NOMO-1 treated with dmso at 0.1 percent for 144 hours (cell line): Measurements from ENCODE around the gene PLGRKT.
"Not testable (repeated sequence)": the region's sequence is repeated elsewhere in the genome, so short reads cannot be mapped to it uniquely, and the experiment has no call there.

Source experiments
- DNase-seq: peaks from one replicate; lab custom pipeline; 2025; ENCODE audit not compliant: unreplicated experiment; lab: John Stamatoyannopoulos, UW

The PLGRKT gene

GRCh38 chr9:5437254-5438216 is at the start of gene PLGRKT:
Gene PLGRKT (minus strand): TSS chr9:5437925. CDS start chr9:5431977, 5,948 bp downstream.
- DNase-seq: peak; percentile 61

- DNase-seq: no peak
These were observed 49.3 kb upstream of the PLGRKT start for GRCh38 chr9:5486988-5487387.

- DNase-seq: no peak
These were observed 47.8 kb upstream of the PLGRKT start for GRCh38 chr9:5485378-5486085.

- no peak for DNase-seq
These were observed 45.6 kb upstream of the PLGRKT start for GRCh38 chr9:5483306-5483705.

GRCh38 chr9:5482194-5482593 is 44.5 kb upstream of the PLGRKT start:
- no peak for DNase-seq

GRCh38 chr9:5481322-5482040 is 43.8 kb upstream of the PLGRKT start:
- no peak for DNase-seq

- DNase-seq: no peak
These were observed 43.2 kb upstream of the PLGRKT start for GRCh38 chr9:5480919-5481318.

GRCh38 chr9:5479994-5480694 is 42.4 kb upstream of the PLGRKT start:
- DNase-seq: no peak

GRCh38 chr9:5478206-5478605 is 40.5 kb upstream of the PLGRKT start:
- no peak for DNase-seq

GRCh38 chr9:5475611-5476010 is 37.9 kb upstream of the PLGRKT start:
- not testable (repeated sequence) for DNase-seq

- no peak for DNase-seq
These were observed 33.1 kb upstream of the PLGRKT start for GRCh38 chr9:5470816-5471215.

GRCh38 chr9:5470122-5470521 is 32.4 kb upstream of the PLGRKT start:
- no peak for DNase-seq

GRCh38 chr9:5468850-5469249 is 31.1 kb upstream of the PLGRKT start:
- no peak for DNase-seq

GRCh38 chr9:5466766-5467165 is 29.0 kb upstream of the PLGRKT start:
- DNase-seq: no peak

GRCh38 chr9:5466005-5466404 is 28.3 kb upstream of the PLGRKT start:
- no peak for DNase-seq

GRCh38 chr9:5464831-5465330 is 27.2 kb upstream of the PLGRKT start:
- DNase-seq: not testable (repeated sequence)

GRCh38 chr9:5460157-5460556 is 22.4 kb upstream of the PLGRKT start:
- DNase-seq: no peak

GRCh38 chr9:5459289-5459829 is 21.6 kb upstream of the PLGRKT start:
- DNase-seq: no peak

GRCh38 chr9:5455181-5455580 is 17.5 kb upstream of the PLGRKT start:
- DNase-seq: no peak

- DNase-seq: no peak
These were observed 15.9 kb upstream of the PLGRKT start for GRCh38 chr9:5453673-5454072.
